Stimulated activated CD4-positive, alpha-beta T cell treated with anti-CD3 and anti-CD28 coated beads, Interleukin-15, amount 100 ng/mL, for 48 hours (primary cell): ENCODE results near the gene GLIS1.

Experiments
- DNase-seq, 2 donors: peaks; one replicate each; pipeline ENCODE4 v3.0.0-alpha.2; 2020; ENCODE audit warnings: low read depth in 2 of 2

The GLIS1 gene

DNA sequence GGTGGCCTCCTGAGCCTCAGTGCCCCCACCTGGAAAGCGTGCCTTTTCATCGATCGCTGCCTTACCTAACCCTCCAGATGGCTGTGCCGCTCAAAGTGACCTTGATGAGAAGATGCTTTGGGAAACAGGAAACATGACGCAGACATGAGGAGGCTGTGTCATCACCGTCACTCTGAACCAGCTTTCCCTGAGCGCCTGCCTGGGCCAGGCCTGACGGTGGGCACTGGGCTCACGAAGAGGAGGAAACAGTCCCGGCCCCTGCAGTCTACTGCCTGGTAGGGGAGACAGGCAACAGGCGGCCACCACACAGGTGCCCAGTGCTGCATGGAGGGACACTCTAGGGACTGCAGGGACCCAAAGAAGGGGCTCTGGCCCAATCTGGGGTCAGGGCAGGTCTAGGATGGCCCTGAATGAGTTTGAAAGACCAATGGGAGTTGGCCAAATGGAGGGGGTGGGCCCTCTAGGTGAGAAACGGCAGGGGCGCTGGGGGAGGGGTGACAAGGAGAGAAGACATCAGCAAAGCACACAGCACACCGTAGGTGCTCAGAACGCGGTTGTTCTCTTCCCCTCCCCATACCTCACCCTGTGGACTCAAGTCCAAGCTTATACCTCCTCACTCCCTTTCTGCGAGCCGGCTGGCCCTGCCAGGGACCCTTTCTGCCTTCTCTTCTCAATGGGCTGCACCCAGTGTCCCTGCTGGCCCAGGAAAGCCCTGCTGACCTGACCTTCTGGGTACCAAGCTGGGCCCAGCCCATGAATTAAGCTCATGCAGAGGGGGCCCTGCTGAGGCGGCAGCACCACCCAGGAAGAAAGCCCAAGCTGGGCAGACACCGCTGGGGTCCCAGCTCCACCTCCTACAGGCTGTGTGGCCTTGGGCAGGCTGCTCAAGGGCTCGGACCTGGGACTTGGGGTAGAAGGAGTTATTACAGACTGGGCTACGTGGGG lies 44.9 kb downstream of the GLIS1 start:
- DNase-seq, result no peak

DNA sequence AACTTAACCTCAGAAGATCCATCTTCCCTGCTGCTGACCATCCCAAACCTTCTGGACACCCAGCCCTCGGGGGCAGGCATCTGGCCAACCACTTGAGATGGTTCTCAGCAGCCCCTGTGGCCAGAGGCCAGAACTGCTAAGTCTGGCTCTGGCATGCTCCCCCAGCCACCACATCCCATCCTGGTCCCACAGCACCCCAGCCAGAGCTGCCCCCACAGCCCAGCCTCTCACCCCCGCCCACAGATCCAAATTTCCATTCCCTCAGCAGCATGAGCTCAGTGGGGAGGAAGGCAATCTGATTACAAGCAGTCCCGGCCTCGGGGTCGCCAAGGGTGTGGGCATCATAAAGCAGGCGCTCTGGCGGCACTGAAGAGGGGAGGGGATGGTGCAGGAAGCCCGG lies 45.6 kb downstream of the GLIS1 start:
- no peak for DNase-seq

DNA sequence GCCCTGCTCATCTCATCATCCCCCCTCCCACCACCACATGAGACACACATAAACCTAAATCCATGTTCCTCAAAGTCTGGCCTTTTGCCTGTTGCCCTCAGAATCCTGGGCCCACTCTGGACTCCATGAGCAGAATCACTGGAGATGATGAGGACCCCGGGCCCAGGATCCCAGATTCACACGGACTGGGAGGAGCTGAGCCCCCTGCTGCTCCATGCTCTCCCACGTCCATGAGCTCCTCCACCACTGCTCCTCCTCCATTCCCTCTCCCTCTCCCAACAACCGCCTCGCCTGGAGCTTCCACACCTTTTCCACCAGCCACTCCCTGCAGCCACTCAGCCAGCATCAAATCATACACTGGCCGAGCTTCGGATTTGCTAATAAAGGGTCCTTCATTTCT lies 47.6 kb downstream of the GLIS1 start:
- no peak for DNase-seq

DNA sequence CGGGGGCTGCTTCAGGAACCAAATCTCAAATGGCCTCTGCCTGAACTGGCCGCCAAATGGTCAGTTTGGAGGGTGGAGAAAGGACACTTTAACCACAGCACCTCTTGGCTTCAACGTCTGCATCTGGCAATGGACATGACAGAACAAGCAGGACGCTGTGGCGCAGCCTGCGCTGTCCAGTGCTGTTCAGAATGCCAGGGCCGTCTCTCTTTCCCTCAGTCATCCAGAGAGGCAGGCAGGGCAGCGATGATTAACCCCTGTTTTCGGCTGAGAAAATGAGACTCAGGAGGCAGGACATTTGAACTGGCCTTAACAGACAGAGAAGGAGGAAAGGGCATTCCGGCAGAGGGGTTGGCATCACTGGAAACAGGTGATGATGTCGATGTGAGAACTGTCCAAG lies 48.6 kb downstream of the GLIS1 start:
- DNase-seq, result no peak

DNA sequence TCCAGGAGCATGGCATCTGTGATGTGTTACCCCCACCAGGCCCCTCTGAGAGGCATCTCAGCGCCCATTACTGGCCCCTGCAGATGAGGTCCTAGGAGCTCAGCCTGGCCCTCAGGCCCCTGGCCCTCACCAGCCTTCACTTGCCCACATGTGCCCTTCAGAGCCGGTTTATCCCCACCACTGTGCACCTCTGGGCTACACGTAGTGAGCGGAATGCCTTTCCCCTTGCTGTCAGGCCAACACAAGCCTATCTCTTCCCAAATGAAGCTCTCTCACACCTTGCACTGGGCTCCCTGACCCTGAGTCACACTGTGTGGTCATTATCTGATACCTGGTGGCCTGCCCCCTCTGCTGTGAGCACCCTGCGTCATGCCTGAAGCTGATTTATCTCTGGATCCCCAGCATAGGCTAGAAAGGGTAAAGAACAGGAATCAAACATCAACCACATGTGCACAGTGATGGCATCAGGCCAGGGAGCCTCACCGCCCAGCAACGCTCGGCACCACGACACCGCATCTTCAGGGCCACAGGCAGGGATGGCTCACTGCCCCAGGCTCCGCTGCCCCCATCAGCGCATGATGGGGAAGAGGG lies 49.1 kb downstream of the GLIS1 start:
- no peak for DNase-seq

DNA sequence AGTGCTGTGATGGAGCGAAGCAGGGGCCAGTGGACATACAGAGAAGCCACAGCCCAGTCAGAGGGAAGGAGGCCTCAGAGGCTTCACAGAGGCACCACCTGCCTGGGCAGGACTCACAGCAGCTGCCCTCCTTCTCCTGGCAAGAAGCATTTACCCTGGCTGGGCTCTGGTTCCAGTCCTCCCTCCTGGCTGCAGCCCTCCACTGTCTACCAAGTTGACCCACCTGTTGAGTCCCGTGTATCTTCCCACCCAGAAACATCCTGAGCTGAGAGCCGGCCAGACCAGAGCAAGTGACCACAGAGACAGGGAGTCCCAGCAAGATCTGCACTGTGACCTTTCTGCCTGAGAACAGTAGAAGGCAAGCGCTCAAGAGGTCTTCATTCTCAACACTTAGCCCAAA lies 49.7 kb downstream of the GLIS1 start:
- no peak for DNase-seq

DNA sequence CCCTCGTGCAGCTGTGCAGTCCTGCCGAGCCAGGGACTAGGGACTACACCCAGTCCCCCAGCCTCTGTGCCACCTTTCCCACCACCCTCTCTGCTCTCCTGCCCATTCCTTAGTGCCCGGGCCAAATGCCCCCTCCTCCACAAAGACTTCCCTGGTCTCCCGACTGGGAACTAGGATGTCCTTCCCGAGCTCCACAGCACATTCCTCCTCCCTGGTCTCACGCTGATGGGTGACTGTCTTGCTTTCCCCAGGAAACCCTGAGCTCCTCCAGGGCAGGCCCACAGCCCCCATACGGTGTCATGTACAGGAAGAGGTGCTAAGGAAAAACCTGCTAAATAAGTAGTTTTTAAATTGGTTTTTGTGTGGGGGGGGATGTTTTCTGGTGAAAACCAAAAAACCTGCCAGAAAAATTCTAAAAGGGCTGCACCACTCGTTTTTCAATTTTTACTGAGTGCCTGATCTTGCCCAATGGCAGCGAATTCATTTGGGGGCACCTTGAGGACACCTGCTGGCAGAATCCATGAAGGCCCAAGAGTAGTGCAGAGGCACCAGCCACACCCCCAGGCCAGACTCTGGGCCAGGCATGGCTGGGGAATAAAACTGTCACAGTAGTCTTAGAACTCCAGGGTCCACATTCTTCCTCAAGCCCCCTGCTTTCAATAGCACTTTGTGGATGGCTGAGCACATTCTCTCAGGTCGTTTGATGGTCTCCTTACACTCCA lies 50.4 kb downstream of the GLIS1 start:
- DNase-seq, result no peak

DNA sequence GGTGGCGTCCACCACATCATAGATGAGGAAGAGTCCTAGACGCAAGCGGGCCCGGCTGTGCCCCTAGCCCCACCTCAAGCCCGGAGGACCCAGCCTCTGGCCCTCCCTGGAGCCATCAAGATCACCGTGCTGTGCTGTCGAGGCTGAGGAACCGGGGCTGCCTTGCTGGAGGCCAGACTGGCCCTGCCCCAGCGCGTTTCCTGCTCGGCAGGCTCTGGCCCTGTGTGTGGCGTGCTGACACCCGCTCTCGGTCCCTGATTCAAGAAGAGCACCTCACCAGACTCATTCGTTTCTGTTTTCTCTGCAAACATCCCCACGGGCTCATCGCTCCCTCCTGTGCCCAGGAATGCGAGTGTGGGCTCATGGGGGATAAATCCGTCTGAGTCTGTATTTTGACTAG lies 51.1 kb downstream of the GLIS1 start:
- DNase-seq, result no peak

DNA sequence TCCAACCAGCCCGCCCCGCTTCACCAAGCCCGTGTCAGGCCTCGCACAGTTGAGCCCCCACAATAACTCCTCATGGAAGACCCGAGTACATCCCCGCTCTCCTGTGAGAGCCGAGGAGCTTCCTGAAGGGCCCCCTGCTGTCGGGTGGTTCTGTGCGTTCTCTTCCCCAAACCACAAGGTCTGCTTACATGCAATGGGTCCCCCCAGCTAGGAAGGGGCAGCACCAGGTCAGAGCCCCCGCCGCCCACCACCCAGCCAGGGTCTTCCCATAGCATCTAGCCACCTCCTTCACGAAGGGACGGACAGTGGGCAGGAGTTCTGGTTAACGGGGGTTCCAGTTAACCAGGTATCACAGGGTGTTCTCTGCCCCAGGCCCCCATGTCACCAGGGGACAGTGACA lies 51.5 kb downstream of the GLIS1 start:
- DNase-seq, result no peak

DNA sequence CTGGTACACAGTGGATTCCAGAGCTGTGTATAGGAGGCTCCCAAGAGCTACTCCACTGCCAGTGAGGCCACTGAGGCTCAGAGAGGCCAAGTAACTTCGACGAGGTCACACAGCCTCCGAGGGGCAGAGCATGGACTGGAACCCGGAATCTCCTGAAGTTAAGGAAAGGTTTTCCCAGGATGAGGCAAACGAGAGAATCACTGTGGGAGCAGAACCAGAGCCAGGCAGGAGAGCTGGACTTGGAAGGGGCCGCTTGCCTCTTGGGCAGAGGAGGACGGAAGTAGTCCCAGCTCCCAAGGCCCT lies 52.0 kb downstream of the GLIS1 start:
- no peak for DNase-seq

DNA sequence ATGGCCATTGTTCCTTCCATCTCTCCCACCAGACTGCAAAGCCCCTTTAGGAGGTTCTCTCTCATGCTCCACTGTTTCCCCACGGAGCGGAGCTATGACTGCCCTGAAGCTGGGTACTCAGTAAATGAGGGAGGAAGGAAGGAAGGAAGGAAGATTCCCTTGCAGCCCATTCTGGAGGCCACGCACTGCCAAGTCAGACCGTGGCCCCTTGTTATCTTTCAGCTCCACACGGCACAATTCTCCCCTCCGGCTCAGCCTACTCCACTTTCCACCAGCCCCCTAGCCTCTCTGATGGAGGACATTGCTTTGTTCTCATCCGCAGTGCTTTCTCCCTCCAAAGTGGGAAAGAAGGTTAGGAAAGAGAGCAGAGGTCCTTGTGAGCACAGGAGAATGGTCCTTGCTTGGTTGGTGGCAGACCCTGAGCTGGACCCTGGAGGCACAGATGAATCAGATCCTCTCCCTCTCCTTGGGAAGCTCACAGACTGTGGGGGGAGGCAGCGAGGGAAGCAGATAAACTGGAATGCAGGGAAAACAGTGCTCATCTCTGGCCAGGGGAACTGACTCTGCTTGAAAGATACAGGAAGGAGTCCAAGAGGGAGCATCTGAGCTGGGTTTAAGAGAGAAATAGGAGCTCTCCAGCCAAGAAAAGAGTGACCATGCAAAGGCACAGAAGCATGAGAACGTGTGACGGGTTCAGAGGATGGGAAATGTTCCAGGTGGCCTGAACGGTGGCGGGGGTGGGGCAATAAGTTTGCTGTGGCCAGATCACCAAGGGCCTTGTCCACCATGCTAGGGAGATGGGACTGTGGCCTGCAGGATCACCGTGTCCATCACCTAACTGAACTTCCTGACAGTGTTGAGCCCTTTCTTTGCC lies 52.6 kb downstream of the GLIS1 start:
- no peak for DNase-seq

DNA sequence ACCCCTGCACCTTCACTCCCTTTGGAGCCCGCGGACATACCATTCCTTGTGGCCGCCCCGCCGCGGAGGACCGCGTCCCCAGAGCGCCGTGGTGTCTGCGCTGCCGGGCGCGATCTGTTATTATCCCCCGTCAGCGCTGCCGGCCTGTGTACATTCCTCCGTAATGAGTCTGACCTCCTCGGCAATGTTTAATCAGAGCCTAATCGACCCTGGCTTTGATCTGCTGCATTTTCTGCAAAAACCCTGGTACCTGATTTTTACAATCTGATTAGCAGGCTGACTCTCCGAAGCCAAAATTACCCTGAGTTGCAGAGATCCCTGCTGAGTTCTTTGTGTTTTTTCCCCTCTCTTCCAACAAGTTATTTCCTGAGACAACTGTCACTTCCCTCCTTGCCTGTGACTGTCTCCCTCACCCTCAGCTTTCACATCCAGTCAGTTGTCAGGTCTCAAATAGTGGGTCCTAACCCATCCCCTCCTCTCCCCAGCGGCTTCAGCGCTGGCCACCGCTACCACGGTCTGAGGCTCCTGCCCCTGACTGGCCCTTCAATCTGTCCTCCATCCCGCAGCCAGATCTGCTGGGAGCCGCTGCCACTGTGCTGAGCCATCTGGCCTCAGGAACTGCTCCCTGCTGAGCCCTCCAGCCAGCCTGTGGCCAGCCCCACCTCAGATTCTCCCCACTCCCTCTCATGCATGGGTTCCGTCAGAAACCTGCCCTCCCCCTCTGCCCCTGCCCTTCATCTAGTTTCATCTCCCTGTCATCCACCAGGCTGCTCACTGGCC lies 53.5 kb downstream of the GLIS1 start:
- DNase-seq, result no peak

DNA sequence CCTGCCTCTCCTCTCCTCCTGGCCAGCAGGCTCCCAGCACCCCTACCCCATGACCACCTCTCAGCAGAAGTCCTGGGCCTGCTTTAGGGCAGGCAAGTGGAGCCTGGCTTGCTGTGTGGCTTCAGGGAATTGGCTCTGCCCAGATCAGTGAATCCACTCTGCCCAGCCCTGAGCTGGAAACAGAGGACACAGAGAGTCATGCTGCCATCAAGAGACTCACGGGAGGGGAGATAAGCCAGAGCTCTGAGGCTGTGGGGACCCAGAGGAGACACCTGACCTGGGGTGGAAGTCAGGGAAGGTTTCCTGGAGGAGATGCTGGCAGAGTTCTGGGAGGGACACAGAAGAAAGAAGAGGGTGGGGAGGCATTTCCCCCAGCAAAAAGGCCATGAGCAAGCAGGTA lies 54.2 kb downstream of the GLIS1 start:
- no peak for DNase-seq

DNA sequence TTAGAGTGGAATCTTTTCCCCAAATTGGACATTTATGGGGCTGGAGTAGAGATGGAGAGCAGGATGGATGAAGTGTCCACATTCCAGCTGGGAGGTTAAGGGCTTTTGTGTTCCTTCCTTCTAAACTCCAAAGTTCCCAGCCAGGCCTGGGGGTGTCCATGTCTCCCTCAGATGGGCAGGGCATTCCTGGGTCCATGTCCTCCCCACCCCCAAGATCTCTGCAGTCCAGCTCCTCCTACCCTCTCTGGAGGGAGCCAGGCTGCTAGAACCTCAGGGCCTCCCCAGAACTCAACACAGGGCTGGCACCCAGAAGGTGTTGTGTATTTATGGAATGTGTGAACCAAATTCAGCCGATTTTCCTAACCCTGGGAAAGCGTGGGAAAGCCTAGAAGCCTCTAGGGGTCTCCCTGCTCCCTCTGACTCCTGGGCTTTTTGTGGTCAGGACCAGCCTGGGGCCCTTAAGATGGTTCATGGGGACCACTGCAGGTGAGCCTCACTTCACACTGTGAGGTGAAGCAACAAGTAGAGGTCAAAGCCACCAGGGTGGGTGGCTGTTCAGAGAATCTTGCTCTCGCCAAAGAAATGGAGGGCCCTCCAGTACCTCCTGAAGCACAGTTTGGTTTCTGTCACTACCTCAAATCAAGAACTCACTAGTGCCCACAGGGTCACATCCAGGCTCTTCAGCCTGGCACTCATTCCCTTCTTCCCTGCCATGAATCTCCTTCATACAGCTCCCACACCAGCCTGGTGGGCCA lies 54.8 kb downstream of the GLIS1 start:
- no peak for DNase-seq

DNA sequence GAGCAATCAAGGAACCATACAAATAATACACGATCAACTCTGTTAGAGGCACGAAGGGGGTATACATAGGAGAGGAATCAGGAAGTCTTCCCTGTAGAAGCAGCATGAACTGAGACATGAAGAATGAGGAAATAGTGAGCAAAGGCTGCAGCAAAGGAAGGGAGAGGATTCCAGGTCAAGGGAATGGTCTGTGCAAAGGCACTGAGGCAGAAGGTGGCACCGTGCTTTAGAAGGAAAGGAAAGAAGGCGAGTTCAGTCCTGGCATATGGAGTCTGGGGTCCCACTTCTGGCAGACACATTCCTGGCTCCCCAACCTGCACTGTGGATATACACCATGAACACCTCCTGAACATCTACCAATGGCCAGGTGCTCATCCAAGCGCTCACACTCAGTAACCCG lies 56.1 kb downstream of the GLIS1 start:
- no peak for DNase-seq

DNA sequence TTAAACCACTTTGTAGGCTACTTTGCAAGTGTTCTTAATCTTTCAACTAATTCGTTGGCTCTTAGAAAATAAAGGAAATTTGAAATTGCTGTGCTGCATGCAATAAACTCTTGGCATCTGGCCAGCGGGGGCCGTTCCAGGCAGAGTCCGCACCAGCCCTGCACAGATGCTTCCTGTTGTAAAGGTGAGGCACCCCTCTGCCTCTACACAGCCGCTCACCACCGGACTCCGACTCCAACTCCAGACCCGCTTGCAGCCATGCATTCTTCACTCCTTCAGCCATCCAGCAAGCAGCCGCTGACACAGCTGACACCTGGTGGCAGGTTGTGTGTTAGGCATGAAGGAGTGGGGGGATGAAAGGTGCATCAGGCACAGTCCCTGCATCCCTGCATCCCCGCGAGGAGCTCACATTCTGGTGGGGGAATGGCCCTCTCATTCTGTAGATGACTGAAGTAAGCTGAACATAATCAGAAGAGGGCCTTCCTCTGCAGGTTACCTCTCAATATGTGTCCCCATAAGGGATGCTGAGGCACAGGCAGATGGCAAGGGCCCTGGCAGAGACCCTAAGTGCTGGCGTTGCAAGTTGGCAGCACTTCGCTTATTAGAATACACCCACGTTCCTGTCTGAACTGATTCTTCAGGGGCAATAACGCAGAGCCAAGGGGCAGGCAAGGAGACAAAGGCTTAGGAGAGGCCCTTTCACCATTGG lies 56.8 kb downstream of the GLIS1 start:
- peak; percentile 11 to 21 for DNase-seq

DNA sequence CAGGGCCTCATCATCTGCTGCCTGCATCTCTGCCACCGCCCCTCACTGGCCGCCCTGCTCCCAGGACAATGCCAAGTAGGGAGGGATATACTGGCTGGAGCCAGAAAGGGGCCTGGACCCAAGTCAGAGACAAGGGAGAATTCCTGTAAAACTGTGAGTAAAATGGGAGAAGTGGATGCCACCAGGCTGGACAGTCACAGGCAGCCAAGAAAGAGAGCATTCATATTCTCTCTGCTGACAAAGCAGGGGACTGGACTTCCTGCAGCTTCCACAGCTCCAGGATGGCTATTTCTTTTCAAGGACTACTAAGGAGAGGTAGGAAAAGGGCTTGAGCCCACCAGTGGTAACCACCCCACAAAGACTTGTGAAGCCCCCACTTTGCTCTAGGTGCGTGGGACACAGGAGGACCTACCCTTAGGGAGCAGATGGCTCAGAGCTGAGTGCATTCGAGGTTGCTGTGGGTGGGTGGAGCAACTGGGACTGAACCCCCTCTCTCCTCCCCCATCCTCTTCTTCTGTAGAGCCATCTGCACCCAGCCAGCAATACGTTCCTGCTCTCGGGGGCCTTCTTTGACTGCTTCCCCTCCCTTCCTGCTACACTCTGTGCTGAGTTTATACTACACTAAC lies 57.5 kb downstream of the GLIS1 start:
- DNase-seq, result no peak

DNA sequence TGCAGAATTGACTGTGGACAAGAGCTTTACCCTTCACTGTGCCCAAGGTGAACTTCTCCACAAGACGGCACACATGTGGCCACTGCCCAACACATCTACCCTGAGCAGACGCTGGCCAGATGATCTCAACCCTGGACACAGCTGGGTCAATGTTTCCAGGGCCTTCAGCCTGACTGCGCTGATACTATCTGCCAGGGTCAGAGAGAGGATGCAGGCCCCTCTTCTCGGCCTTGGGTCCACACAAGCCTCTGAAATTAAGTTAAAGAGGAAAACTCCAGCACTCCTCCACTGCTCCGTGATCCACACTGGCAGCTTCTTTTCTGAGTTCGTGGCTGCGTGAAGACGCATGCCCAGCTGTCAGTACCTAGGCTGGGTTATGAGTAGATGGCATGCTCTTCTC lies 58.1 kb downstream of the GLIS1 start:
- no peak for DNase-seq
